Suprapubic skin (tissue), 4 donors: ENCODE results near the gene FAM161A. TPM values are rescaled to one million over a fixed set of nuclear protein-coding genes. Genes with fewer than 3 reads are reported as not detected.
"Not testable (repeated sequence)": the region's sequence is repeated elsewhere in the genome, so short reads cannot be mapped to it uniquely, and the experiment has no call there.

ENCODE experiments used
- DNase-seq, 2 donors: peaks; one replicate each; pipeline ENCODE4 v3.0.0-alpha.2; 2019; ENCODE audit warnings: low spot score in 2 of 2
- H3K27ac ChIP-seq: fragments of 200-600 bp; sonication (generic); one replicate; pipeline ENCODE4 v1.5.1; 2019
- H3K27me3 ChIP-seq: fragments of 200-600 bp; sonication (generic); one replicate; pipeline ENCODE4 v1.5.1; 2019
- H3K36me3 ChIP-seq: fragments of 200-600 bp; sonication (generic); one replicate; pipeline ENCODE4 v1.5.1; 2019
- H3K4me1 ChIP-seq: fragments of 200-600 bp; sonication (generic); one replicate; pipeline ENCODE4 v1.5.1; 2019
- H3K4me3 ChIP-seq: fragments of 200-600 bp; sonication (generic); one replicate; pipeline ENCODE4 v1.5.1; 2019; ENCODE audit warnings: mild to moderate bottlenecking
- H3K9me3 ChIP-seq: fragments of 200-600 bp; sonication (generic); one replicate; pipeline ENCODE4 v1.5.1; 2019
- CTCF ChIP-seq, 2 donors: fragments of 200-600 bp in 1 of 2; fragments of 450-650 bp in 1 of 2; sonication (generic) in 1 of 2; IDR thresholded peaks; one replicate each; pipeline ENCODE4 v1.5.1; 2016 to 2019; ENCODE audit warnings: antibody characterized with exemption in 2 of 2, mild to moderate bottlenecking in 1 of 2, moderate library complexity in 1 of 2
- EP300 ChIP-seq: sonication (generic); formaldehyde crosslinking; IDR thresholded peaks from one replicate; pipeline ENCODE4 v1.6.1; 2017; ENCODE audit warnings: antibody characterized with exemption
- POLR2A ChIP-seq, 2 donors: fragments of 450-650 bp; IDR thresholded peaks; one replicate each; pipeline ENCODE4 v1.6.1; 2017; ENCODE audit warnings: antibody characterized with exemption in 2 of 2, mild to moderate bottlenecking in 2 of 2, moderate library complexity in 2 of 2
- POLR2AphosphoS5 ChIP-seq, 3 donors: sonication (generic); formaldehyde crosslinking; IDR thresholded peaks; one replicate each; pipeline ENCODE4 v1.6.1; 2017; ENCODE audit warnings: antibody characterized with exemption in 3 of 3
- WGBS: methylation state at CpG from one replicate; pipeline ENCODE4 v1.1.5; 2018; 5-methylcytosine and 5-hydroxymethylcytosine counted together
- total RNA-seq, 4 donors: library from RNA; depleted of rRNA; stranded (reverse); fragments of >200 nt; gene quantifications; one replicate each; pipeline ENCODE4 v1.1.0, GENCODE V29; 2016

FAM161A gene
- total RNA-seq, 4 donors from 2014 or later: 1.1 to 3.8 (median 2.0) TPM

DNA sequence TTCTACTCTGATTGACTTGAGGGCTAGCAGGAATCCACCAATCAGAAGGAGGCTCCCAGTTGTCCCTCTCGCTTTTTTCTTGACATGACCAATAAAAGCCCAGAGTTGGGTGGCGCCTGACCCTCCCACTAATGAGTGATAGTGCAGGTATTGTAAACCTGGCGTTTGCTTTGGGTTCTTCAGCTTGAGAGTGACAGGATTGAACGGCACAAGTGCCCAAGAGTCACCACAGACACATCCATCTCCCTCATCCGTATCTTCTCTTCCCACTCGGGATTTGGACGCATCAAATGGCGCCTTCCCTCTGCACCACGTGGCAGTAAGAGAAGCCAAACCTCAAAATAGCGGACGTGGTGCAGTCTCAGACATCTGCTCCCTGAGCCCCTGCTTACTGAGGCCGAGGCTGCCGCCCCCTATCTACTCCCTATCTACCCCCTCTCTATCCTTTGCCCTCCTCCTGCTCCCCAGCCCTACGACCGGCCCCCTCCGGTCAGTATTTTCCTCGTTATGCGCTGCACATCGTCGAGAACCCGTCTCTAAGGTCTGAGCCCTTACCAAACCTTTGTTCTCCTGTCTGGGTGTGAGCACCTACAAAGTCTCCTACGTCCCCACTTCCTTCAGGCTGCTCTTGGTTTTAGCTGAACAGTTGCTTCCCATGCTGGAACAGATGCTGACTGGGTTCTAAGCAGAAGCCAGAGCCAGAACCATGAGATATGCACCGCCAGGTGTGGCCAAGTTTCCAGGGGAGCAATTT, 881 bp upstream of the FAM161A start:
- DNase-seq: peak; percentile 93 to 95
- no peaks in the 10 kb centered on the region for H3K27me3 ChIP-seq
- 2% methylated on average over 23 of the region's 23 CpGs for WGBS
- peak overlapping the region; percentile 81 for H3K4me3 ChIP-seq
- H3K36me3 ChIP-seq: no peaks in the 10 kb centered on the region
- no peaks in the 10 kb centered on the region for H3K9me3 ChIP-seq
- no peak for TF ChIP-seq POLR2AphosphoS5 (IDR thresholded peaks at IDR 0.05)
- TF ChIP-seq POLR2A (IDR thresholded peaks at IDR 0.05): no peak
- no peak for TF ChIP-seq CTCF (IDR thresholded peaks at IDR 0.05)
- TF ChIP-seq EP300: no peak
- peaks cover 19% of the 10 kb centered on the region for H3K4me1 ChIP-seq
- H3K27ac ChIP-seq: peak overlapping the region; percentile 82

DNA sequence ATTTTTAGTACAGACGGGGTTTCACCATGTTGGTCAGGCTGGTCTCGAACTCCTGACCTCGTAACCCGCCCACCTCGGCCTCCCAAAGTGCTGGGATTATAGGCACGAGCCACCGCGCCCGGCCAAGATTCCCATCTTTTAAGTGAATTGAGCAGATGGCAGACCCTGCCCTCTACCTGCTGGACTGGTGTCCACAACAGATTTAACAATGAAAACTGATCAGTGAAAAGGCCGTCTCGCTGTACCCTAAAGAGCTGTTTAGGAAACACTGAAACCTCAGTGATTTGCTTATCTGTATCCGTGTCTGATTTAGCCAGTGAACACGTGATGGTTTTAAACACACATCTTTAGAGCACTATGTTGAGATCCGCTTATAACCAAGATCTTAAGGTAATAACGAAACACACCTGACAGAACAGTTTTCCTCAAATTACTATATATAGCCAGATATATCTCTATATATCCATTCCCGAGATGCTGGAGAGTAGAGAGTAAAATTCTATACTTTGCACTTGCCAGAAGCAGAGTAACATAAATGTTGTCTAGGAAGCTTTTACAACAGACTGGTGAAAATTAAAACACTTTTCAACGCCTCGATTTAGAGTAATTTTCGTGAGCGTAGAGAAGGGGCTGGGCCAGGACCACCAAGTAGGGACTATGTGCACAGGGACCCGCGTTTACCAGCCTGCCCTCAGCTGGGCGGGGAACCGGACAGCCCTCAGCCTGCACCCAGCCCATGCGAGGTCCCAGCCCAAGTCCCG, 594 bp downstream of the FAM161A start:
- DNase-seq: no peak
- Histone ChIP-seq H3K4me1 (peaks cover 19% of the 10 kb centered on the region), H3K4me3 (peak overlapping the region; percentile 81), H3K27me3 (no peaks in the 10 kb centered on the region), H3K27ac (peak overlapping the region; percentile 82), H3K9me3 (no peaks in the 10 kb centered on the region), H3K36me3 (no peaks in the 10 kb centered on the region)
- TF ChIP-seq POLR2A (IDR thresholded peaks at IDR 0.05) (no peak), CTCF (IDR thresholded peaks at IDR 0.05) (no peak), POLR2AphosphoS5 (IDR thresholded peaks at IDR 0.05) (no peak), EP300 (no peak)
- 20% methylated on average over 26 of the region's 26 CpGs for WGBS

DNA sequence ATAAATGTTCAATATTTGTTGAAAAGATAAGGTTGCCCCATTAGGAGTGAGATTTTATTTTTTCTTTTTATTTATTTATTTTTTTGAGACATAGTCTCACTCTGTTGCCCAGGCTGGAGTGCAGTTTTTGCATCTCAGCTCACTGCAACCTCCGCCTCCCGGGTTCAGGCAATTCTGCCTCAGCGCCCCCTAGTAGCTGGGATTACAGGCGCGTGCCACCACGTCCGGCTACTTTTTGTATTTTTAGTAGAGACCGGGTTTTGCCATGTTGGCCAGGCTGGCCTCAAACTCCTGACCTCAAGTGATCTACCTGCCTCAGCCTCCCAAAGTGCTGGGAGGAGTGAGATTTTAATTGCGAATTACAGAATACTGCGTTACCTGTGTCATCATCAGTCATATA, 2.6 kb downstream of the FAM161A start:
- WGBS: 98% methylated on average over 10 of the region's 10 CpGs
- H3K9me3 ChIP-seq, H3K27ac ChIP-seq, H3K27me3 ChIP-seq, H3K36me3 ChIP-seq, DNase-seq, H3K4me3 ChIP-seq: not testable (repeated sequence)
- H3K4me1 ChIP-seq: peaks cover 19% of the 10 kb centered on the region

GRCh38 chr2:61845320-61845719, 8.5 kb downstream of the FAM161A start:
- Histone ChIP-seq H3K27ac (no peak overlapping the region), H3K9me3 (no peaks in the 10 kb centered on the region), H3K4me3 (no peak overlapping the region), H3K27me3 (no peaks in the 10 kb centered on the region), H3K36me3 (peaks cover 6% of the 10 kb centered on the region), H3K4me1 (no peaks in the 10 kb centered on the region)
- TF ChIP-seq EP300 (no peak), POLR2A (IDR thresholded peaks at IDR 0.05) (no peak), POLR2AphosphoS5 (IDR thresholded peaks at IDR 0.05) (no peak), CTCF (IDR thresholded peaks at IDR 0.05) (no peak)
- DNase-seq: no peak
- 89% methylated on average over 3 of the region's 3 CpGs for WGBS

DNA sequence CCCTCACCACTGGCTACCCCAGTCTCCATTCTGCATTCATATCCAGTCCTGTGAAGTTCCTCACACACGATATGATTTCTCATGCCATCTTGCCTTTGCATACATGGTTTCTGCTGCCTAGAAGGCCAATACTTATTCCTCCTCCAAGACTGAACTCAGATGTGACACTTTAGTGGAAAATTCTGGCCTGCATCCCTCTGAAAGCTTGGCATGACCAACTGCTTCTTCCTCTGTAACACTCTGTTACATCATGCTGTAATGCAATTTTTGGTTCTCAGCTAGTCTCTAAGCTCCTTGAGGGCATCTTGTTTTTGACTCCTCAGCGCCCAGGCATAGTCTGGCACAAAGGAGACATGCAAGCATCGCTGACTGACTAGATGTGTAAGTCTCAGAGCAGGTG, 12.6 kb downstream of the FAM161A start:
- no peak for DNase-seq
- 97% methylated on average over 3 of the region's 3 CpGs for WGBS
- no peak for TF ChIP-seq POLR2A (IDR thresholded peaks at IDR 0.05)
- no peak for TF ChIP-seq POLR2AphosphoS5 (IDR thresholded peaks at IDR 0.05)
- no peak for TF ChIP-seq EP300
- TF ChIP-seq CTCF (IDR thresholded peaks at IDR 0.05): no peak
- Histone ChIP-seq H3K9me3 (no peaks in the 10 kb centered on the region), H3K36me3 (peaks cover 6% of the 10 kb centered on the region), H3K27ac (no peak overlapping the region), H3K4me3 (no peak overlapping the region), H3K27me3 (no peaks in the 10 kb centered on the region), H3K4me1 (no peaks in the 10 kb centered on the region)
